Activated naive CD4-positive, alpha-beta T cell treated with anti-CD3 and anti-CD28 coated beads, Interleukin-2, amount 10 ng/mL, durations not matched to agents 5 hours and 36 hours (primary cell): ENCODE measurements around the gene NPAS3. TPM values are rescaled to one million over a fixed set of nuclear protein-coding genes. Genes with fewer than 3 reads are reported as not detected.

Experiments used
- total RNA-seq, 2 experiments: library from RNA; stranded (reverse); gene quantifications; one replicate each; pipeline ENCODE4 v1.2.3, GENCODE V29; 2021

The NPAS3 gene
- not detected for total RNA-seq

DNA sequence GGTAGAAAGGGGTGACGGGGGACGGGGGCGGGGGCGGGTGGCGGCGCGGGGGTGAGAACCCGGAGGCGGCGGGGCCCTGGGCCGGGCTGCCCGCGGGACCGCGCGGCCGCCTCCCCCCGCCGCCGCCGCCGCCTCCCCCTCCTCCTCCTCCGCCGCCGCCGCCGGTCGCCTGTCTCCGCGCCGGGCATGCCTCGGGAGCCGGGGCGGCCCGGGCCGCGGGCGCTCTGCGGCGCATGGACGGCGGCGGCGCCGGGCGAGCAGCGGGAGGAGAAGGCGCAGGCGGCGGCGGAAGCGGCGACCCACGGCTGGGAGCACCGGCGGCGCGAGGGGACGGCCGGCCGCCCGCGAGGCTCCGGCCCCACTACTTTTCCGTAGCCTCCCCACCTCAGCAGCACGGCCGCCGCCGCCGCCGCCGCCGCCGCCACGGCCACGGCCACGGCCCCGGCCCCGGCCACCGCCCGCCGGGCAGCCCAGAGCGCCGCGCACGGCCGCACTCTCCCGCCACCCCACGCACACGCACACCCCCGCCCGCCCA, at the start of gene NPAS3:
TSS of gene NPAS3 (plus strand) at position 161 of the 535 bp plus-strand sequence.

